OCI-LY3 (cell line): ENCODE results near the gene SLC9A4.

ENCODE experiments used
- CTCF ChIP-seq: fragments of 200-600, 300-600 bp; sonication (generic); IDR thresholded peaks from 2 replicates; pipeline ENCODE4 v1.5.1; 2014; ENCODE audit warnings: antibody characterized with exemption, low read length, low read depth
- EZH2phosphoT487 ChIP-seq: fragments of 200-600 bp; shearing (Covaris generic); IDR thresholded peaks from 2 replicates; pipeline ENCODE4 v1.6.1; 2018; ENCODE audit warnings: antibody characterized with exemption, mixed run types, low read depth

- no peak for TF ChIP-seq CTCF
- TF ChIP-seq EZH2phosphoT487 = no peak
Observed at GRCh38 chr2:102575888-102576287, 102.9 kb downstream of the SLC9A4 start.
